ENCODE results near the gene MORC1.

DNA sequence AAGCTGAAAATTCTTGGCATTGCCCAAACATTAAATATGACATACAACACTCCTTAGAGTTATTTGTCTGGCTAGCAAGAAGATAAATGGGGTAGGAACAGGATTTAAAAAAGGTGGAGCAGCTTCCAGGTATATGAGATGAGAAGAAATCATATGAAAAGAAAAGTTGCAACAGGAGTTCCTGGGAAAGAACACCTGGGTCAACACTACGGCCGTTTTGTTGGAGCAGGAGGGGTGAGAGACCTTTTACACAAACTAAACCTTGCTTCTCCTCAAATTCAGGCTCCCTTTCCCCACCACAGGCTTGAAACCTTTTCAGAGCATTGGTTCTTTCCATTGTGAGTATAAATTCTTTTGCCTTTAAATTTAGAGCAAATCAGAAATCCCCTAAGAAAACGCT is 145.5 kb downstream of the MORC1 start:
- TF ChIP-seq, protein P1, sequence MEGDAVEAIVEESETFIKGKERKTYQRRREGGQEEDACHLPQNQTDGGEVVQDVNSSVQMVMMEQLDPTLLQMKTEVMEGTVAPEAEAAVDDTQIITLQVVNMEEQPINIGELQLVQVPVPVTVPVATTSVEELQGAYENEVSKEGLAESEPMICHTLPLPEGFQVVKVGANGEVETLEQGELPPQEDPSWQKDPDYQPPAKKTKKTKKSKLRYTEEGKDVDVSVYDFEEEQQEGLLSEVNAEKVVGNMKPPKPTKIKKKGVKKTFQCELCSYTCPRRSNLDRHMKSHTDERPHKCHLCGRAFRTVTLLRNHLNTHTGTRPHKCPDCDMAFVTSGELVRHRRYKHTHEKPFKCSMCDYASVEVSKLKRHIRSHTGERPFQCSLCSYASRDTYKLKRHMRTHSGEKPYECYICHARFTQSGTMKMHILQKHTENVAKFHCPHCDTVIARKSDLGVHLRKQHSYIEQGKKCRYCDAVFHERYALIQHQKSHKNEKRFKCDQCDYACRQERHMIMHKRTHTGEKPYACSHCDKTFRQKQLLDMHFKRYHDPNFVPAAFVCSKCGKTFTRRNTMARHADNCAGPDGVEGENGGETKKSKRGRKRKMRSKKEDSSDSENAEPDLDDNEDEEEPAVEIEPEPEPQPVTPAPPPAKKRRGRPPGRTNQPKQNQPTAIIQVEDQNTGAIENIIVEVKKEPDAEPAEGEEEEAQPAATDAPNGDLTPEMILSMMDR (IDR thresholded peaks at IDR 0.05) = no peak
- no peak for TF ChIP-seq ZFX (IDR thresholded peaks at IDR 0.05; ENCODE audit: borderline replicate concordance)

All from 22Rv1 (cell line).